ENCODE results near the gene KCNG3. TPM values are rescaled to one million over a fixed set of nuclear protein-coding genes. Genes with fewer than 3 reads are reported as not detected.

KCNG3 gene
- total and polyA plus RNA-seq, 2 of the 13 experiments (the other 11 are each of a cell fraction or from before 2014, with no cell fraction given): 2.8 to 4.8 TPM

GRCh38 chr2:42464631-42465030, 29.2 kb downstream of the KCNG3 start (continued):
- TF ChIP-seq ZNF646 (CRISPR knock-in tag; IDR thresholded peaks at IDR 0.05) (no peak), MYC (CRISPR knock-in tag; IDR thresholded peaks at IDR 0.05; ENCODE audit: borderline replicate concordance) (no peak), ZFP82 (CRISPR knock-in tag; IDR thresholded peaks at IDR 0.05; ENCODE audit: borderline replicate concordance) (no peak), ZNF850 (CRISPR knock-in tag; conservative IDR thresholded peaks at IDR 0.05) (no peak), TAF15 (IDR thresholded peaks at IDR 0.05; ENCODE audit: low read depth, low read length, poor library complexity, severe bottlenecking) (no peak), ZNF446 (CRISPR knock-in tag; IDR thresholded peaks at IDR 0.05) (no peak), TP53 (CRISPR knock-in tag; conservative IDR thresholded peaks at IDR 0.05) (no peak)

GRCh38 chr2:42463570-42463969, 30.2 kb downstream of the KCNG3 start:
- TF ChIP-seq BHLHE40 (IDR thresholded peaks at IDR 0.05; ENCODE audit: low read length): no peak
- no peak overlapping the region for H3K27ac ChIP-seq (ENCODE audit: extremely low read length, insufficient read depth, low read length)
- ATAC-seq (peak; percentile 52), DNase-seq (ENCODE audit: low spot score) (no peak), FAIRE-seq (no peak)
- in situ Hi-C loops (cut with HindIII; ENCODE audit: extremely low pct_ligation_motif_present, low pct_unique_long_range_greater_than_20kb) (no loop called here), intact Hi-C loops (cut with micrococcal nuclease; ENCODE audit: unreplicated experiment) (no loop called here)
- no peak overlapping the region for H3K4me3 ChIP-seq (replicated peaks in 1 of 3; ENCODE audit: insufficient read depth in 1 of 3, low read depth in 2 of 3, low read length in 3 of 3)
- ChIA-PET CTCF (ENCODE audit: low intra/inter-chr PET ratio, low total read pairs) (no interaction called here), POLR2A (no interaction called here)
- H3K36me3 ChIP-seq (replicated peaks in 1 of 2; ENCODE audit: control insufficient read depth in 1 of 2, insufficient read depth in 2 of 2, low read length in 2 of 2): peaks cover 0 to 3% of the 10 kb centered on the region in 2 experiments; a peak in 1 of 5 replicates
- whole genome bisulfite sequencing (ENCODE audit: low lambda C conversion rate): 86% methylated on average over 6 of the region's 6 CpGs
- no peaks in the 10 kb centered on the region for H3K27me3 ChIP-seq (ENCODE audit: control insufficient read depth in 1 of 2, insufficient read depth in 2 of 2, low read length in 2 of 2)
- H3K79me2 ChIP-seq (ENCODE audit: insufficient read depth, low read length): peaks cover 36% of the 10 kb centered on the region
- peaks cover 16% of the 10 kb centered on the region for H3K4me1 ChIP-seq (ENCODE audit: insufficient read depth, low read length)
- BruUV-seq (replicated peaks): no TSS peak
- no peak overlapping the region for H3K9ac ChIP-seq (ENCODE audit: insufficient read depth, low read depth, low read length)
- H2AFZ ChIP-seq (ENCODE audit: low read length): no peak overlapping the region
- H3K9me3 ChIP-seq (ENCODE audit: low read length): peaks cover 1% of the 10 kb centered on the region; the same call in 1 of the 2 replicates
- no peaks in the 10 kb centered on the region for H4K20me1 ChIP-seq (ENCODE audit: insufficient read depth, low read length)
- no peak overlapping the region for H3K4me2 ChIP-seq (ENCODE audit: low read depth, low read length)
